NCI-H1436 treated with DMSO at 0.1 percent for 48 hours (cell line): Measurements from ENCODE around the gene JAK1.

ENCODE experiments used
- DNase-seq: peaks from one replicate; lab custom pipeline; 2025; lab: John Stamatoyannopoulos, UW

JAK1 gene

GRCh38 chr1:64980745-64981600 is 14.6 kb upstream of the JAK1 start:
- DNase-seq, result no peak

GRCh38 chr1:64979358-64979757 is 13.0 kb upstream of the JAK1 start:
- DNase-seq, result no peak

GRCh38 chr1:64976361-64976760 is 10.0 kb upstream of the JAK1 start:
- DNase-seq, result no peak

- DNase-seq, result no peak
Observed at GRCh38 chr1:64975740-64976139, 9.4 kb upstream of the JAK1 start.

GRCh38 chr1:64975127-64975526 is 8.8 kb upstream of the JAK1 start:
- no peak for DNase-seq

GRCh38 chr1:64974288-64974825 is 8.0 kb upstream of the JAK1 start:
- DNase-seq, result no peak

GRCh38 chr1:64973061-64973647 is 6.8 kb upstream of the JAK1 start:
- DNase-seq, result no peak

GRCh38 chr1:64969305-64970046 is 3.1 kb upstream of the JAK1 start:
- no peak for DNase-seq

GRCh38 chr1:64967381-64967780 is 1.0 kb upstream of the JAK1 start:
- DNase-seq, result no peak

- DNase-seq, result no peak
Observed at GRCh38 chr1:64965366-64966157, 787 bp downstream of the JAK1 start.

- no peak for DNase-seq
Observed at GRCh38 chr1:64963466-64963865, 2.9 kb downstream of the JAK1 start.

GRCh38 chr1:64962441-64962840 is 3.9 kb downstream of the JAK1 start:
- no peak for DNase-seq

- no peak for DNase-seq
Observed at GRCh38 chr1:64961923-64962322, 4.4 kb downstream of the JAK1 start.

GRCh38 chr1:64960731-64961130 is 5.6 kb downstream of the JAK1 start:
- DNase-seq, result no peak

GRCh38 chr1:64959986-64960385 is 6.4 kb downstream of the JAK1 start:
- no peak for DNase-seq

- DNase-seq, result no peak
Observed at GRCh38 chr1:64956733-64957441, 9.5 kb downstream of the JAK1 start.

GRCh38 chr1:64956010-64956640 is 10.2 kb downstream of the JAK1 start:
- no peak for DNase-seq

- DNase-seq, result no peak
Observed at GRCh38 chr1:64955097-64956009, 11.0 kb downstream of the JAK1 start.

GRCh38 chr1:64953241-64953640 is 13.1 kb downstream of the JAK1 start:
- no peak for DNase-seq
